Uterus (tissue), 4 donors: Measurements from ENCODE around the gene SRSF4. TPM values are rescaled to one million over a fixed set of nuclear protein-coding genes. Genes with fewer than 3 reads are reported as not detected.

Source experiments
- DNase-seq, 2 donors: peaks; one replicate each; pipeline ENCODE4 v3.0.0-alpha.2; 2019 to 2020
- H3K27ac ChIP-seq, 2 donors: fragments of 200-600 bp; sonication (generic); 1 replicate in 1 of 2; 2 replicates in 1 of 2; pipeline ENCODE4 v1.5.1; 2016 to 2018
- H3K27me3 ChIP-seq, 2 donors: fragments of 200-600 bp; sonication (generic); one replicate each; pipeline ENCODE4 v1.5.1; 2018 to 2019; ENCODE audit warnings: control low read depth in 1 of 2
- H3K36me3 ChIP-seq, 2 donors: fragments of 200-600 bp; sonication (generic); one replicate each; pipeline ENCODE4 v1.5.1; 2019; ENCODE audit warnings: control low read depth in 1 of 2
- H3K4me1 ChIP-seq, 2 donors: fragments of 200-600 bp; sonication (generic); one replicate each; pipeline ENCODE4 v1.5.1; 2018 to 2019; ENCODE audit warnings: control low read depth in 1 of 2
- H3K4me3 ChIP-seq, 2 donors: fragments of 200-600 bp; sonication (generic); 1 replicate in 1 of 2; 2 replicates in 1 of 2; pipeline ENCODE4 v1.5.1; 2018 to 2019; ENCODE audit warnings: mild to moderate bottlenecking in 1 of 2
- H3K9me3 ChIP-seq, 2 donors: fragments of 200-600 bp; sonication (generic); one replicate each; pipeline ENCODE4 v1.5.1; 2019; ENCODE audit warnings: control low read depth in 1 of 2
- POLR2A ChIP-seq, 2 donors: fragments of 450-650 bp; IDR thresholded peaks; one replicate each; pipeline ENCODE4 v1.6.1; 2016; ENCODE audit warnings: antibody characterized with exemption in 2 of 2, mild to moderate bottlenecking in 1 of 2, moderate library complexity in 1 of 2
- intact Hi-C: fragments of 100-400 bp; cut with DNase I; formaldehyde crosslinking; loops from one replicate; pipeline ENCODE4 v1.15.1; 2023; ENCODE audit warnings: low total_unique reads
- total RNA-seq, 4 donors: library from RNA; depleted of rRNA in 3 of 4; stranded (reverse); fragments of >200 nt in 3 of 4; gene quantifications; one replicate each; pipeline versions ENCODE4 v1.1.0 to v1.2.4, GENCODE V29; 2014 to 2023
- TF ChIP-seq, protein P1 (sequence below), 4 experiments: fragments of 200-600 bp in 2 of 4; fragments of 450-650 bp in 2 of 4; sonication (generic) in 2 of 4; IDR thresholded peaks; one replicate each; pipeline ENCODE4 v1.5.1; 2016 to 2019; ENCODE audit warnings: antibody characterized with exemption in 4 of 4, mild to moderate bottlenecking in 2 of 4, moderate library complexity in 1 of 4
- donor health status: DM: yes; HTN: yes; CAD: no.

SRSF4 gene
- 100 to 1,000 TPM in 1 of 4 donors, 10 to 100 TPM in 3; 60.0 to 129 (median 69.0) TPM for total RNA-seq

DNA sequence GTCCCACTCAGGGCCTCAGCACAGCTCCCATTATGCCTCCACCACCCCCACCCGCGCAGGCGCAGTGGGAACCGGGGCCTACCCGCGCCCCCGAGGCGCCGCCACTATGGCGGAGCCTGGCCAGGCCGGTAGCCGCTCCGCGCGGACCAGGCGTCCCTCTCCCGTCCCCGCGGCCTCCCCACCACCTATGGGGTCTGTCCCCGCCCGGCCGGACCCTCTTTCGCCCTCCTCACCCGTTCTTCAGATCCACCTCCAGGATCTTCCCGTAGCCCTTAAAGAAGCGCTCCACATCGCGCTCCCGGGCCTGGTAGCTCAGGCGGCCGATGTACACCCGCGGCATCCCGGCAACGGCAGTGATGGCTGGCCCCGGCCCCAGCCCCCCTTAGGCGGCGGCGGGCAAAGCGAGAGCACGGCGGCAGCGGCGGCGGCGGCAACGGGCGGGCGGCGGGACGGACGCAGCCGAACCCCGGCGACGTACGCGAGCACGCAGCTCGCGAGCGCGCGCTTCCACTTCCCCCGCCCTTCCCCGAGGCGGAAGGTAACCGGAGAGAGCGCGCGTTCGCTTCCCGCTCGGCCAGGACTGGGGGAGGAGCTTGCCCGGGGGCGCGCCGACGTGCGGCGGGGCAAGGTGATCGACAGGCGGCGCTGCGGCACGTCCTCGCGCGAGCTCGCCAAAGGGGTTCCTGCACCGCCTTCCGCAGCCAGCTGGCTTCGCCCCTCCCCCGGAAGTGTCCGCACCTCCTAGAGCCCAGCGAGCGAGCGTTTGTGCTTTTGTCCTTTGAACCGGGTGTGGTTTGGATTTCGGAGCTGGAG lies at the start of gene SRSF4:
SRSF4 (minus strand) TSS at position 488 of the 813 bp plus-strand sequence; CDS start at position 340, 148 bp downstream.
- DNase-seq: peak; percentile 99 to 100
- Histone ChIP-seq H3K27ac (peak within 1 kb of the TSS; percentile 100), H3K4me1 (peaks cover 16 to 17% of the 10 kb centered on the region in 2 donors), H3K4me3 (peak within 1 kb of the TSS; percentile 89 to 96), H3K36me3 (no peaks in the 10 kb centered on the region), H3K27me3 (no peaks in the 10 kb centered on the region), H3K9me3 (no peaks in the 10 kb centered on the region)
- TF ChIP-seq, protein P1, sequence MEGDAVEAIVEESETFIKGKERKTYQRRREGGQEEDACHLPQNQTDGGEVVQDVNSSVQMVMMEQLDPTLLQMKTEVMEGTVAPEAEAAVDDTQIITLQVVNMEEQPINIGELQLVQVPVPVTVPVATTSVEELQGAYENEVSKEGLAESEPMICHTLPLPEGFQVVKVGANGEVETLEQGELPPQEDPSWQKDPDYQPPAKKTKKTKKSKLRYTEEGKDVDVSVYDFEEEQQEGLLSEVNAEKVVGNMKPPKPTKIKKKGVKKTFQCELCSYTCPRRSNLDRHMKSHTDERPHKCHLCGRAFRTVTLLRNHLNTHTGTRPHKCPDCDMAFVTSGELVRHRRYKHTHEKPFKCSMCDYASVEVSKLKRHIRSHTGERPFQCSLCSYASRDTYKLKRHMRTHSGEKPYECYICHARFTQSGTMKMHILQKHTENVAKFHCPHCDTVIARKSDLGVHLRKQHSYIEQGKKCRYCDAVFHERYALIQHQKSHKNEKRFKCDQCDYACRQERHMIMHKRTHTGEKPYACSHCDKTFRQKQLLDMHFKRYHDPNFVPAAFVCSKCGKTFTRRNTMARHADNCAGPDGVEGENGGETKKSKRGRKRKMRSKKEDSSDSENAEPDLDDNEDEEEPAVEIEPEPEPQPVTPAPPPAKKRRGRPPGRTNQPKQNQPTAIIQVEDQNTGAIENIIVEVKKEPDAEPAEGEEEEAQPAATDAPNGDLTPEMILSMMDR (IDR thresholded peaks at IDR 0.05): peak; percentile 62 to 87 (median 75)
- TF ChIP-seq POLR2A (IDR thresholded peaks at IDR 0.05): peak; percentile 70 to 98
- intact Hi-C loops: loop anchor here (10.0 kb wide), 1 partner anchor 57 kb away; the partner anchor contains the start of gene TMEM200B

DNA sequence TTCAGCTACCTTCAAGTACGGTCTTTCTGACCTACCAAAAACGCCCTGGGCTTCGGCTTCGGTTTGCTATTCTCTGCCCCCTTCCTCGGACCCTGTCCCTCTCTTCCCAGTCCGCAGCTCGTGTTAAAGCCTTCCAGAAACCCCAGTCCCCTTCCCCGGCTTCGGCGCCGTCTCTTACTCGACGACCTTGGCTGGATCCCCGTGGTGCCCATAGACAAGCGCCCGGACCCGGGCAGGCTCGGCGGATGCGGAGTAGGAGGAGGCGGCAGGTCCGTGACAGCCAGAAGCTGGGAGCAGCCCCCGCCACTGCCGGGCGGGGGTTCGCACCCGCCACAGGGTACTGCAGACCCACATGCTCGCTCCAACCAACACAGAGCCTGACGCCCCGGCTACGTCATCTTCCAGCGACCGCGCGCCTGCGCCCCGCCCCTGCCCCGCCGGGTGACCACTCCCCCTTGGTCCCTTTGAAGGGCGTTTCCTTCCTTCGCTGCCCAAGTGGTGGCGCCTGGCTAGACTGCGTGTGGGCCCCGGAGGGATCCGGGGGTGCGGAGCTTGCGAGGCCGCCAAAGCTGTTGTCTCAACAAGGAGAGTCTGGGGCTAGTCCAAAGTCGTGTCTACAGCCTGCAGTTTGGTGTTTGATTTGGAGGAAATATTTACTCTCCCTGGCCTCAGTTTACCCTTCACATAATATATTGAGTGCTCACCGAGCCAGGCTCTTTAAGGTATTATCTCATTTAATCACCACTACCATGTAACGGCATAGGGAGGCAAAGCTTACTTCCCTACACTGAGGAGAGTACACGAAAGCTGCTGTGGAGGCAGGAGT lies 49.1 kb upstream of the SRSF4 start, which contains the start of gene MECR:
MECR (minus strand) TSS at position 382 of the 826 bp plus-strand sequence; CDS start at position 354, 28 bp downstream.
- peak; percentile 92 to 95 for DNase-seq
- Histone ChIP-seq H3K36me3 (no peaks in the 10 kb centered on the region), H3K27ac (peak within 1 kb of the TSS; percentile 71 to 75), H3K4me1 (peaks cover 0 to 9% of the 10 kb centered on the region in 2 donors), H3K4me3 (peak within 1 kb of the TSS; percentile 58 to 77), H3K27me3 (no peaks in the 10 kb centered on the region), H3K9me3 (no peaks in the 10 kb centered on the region)
- intact Hi-C loops: loop anchor here (10.0 kb wide), 1 partner anchor 1484 kb away; no protein-coding TSS in a partner anchor
- TF ChIP-seq POLR2A (IDR thresholded peaks at IDR 0.05): peak; percentile 19 to 70
- TF ChIP-seq, protein P1 (IDR thresholded peaks at IDR 0.05): peak; percentile 17 to 46 (median 28)

DNA sequence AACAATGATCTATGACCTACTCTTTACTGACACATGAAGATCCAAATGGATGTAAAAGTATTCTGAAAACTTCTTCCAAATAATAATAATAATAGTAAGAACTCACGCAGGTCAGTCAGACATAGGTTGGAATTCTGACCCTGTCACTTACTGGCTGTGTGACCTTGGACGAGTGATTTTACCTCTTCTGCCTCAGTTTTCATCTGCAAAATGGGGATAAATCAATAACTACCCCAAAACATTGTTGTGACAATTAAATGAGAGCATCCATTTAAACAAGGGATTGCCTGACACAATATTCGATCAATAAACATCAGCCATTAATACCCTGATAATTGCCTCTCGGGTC lies 48.5 kb upstream of the SRSF4 start:
- intact Hi-C loops: loop anchor here (10.0 kb wide), 1 partner anchor 1485 kb away; no protein-coding TSS in a partner anchor
- Histone ChIP-seq H3K4me1 (peaks cover 0 to 9% of the 10 kb centered on the region in 2 donors), H3K4me3 (peak overlapping the region; percentile 58 to 77), H3K36me3 (no peaks in the 10 kb centered on the region), H3K9me3 (no peaks in the 10 kb centered on the region), H3K27me3 (no peaks in the 10 kb centered on the region), H3K27ac (peak overlapping the region; percentile 71 to 75)
- TF ChIP-seq, protein P1 (IDR thresholded peaks at IDR 0.05): no peak
- TF ChIP-seq POLR2A (IDR thresholded peaks at IDR 0.05): no peak
- no peak for DNase-seq

DNA sequence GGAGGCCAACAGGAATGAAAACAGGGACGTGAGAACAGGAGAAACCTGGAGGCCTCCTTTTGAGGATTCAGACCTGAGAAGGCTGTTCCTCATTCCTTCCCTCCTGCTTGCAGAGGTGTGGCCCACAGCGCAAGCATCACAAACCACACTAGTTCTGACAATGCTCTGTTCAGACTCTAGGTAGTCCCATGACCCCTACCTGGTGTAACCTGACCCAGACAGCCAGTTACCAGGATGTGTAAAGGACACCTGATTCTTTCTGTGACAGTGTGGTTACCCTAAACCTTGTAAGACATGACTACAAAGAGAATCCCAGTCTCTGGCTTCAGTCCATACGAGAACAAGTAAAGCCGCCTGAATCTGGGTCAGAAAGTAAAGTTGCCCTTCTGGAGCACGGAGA lies 45.8 kb upstream of the SRSF4 start:
- Histone ChIP-seq H3K4me1 (peaks cover 0 to 9% of the 10 kb centered on the region in 2 donors), H3K4me3 (no peak overlapping the region), H3K27me3 (no peaks in the 10 kb centered on the region), H3K9me3 (no peaks in the 10 kb centered on the region), H3K27ac (no peak overlapping the region), H3K36me3 (no peaks in the 10 kb centered on the region)
- TF ChIP-seq POLR2A (IDR thresholded peaks at IDR 0.05): no peak
- TF ChIP-seq, protein P1 (IDR thresholded peaks at IDR 0.05): no peak
- DNase-seq: no peak
- intact Hi-C loops: no loop called here
